ENCODE measurements around the gene PRPH2.

- TF ChIP-seq CTCF (IDR thresholded peaks at IDR 0.05) (no peak), POLR2A (IDR thresholded peaks at IDR 0.05) (no peak), POLR2AphosphoS5 (IDR thresholded peaks at IDR 0.05) (no peak)
These were observed 18.0 kb downstream of the PRPH2 start for GRCh38 chr6:42704251-42704936.
